H1 (cell line): ENCODE results near the gene PIGT. TPM values are rescaled to one million over a fixed set of nuclear protein-coding genes. Genes with fewer than 3 reads are reported as not detected.
A peak's percentile ranks its signal among the peaks of the same experiment; 100 is the strongest.

Experiments
- CTCF ChIA-PET: fragments of 300-600 bp; sonication (Branson Sonifier 250); formaldehyde crosslinking; loops from one replicate; lab custom pipeline; 2021; ENCODE audit not compliant: partially characterized antibody; lab: Charles Lee
- POLR2A ChIA-PET: fragments of 300-600 bp; sonication (Branson Sonifier 250); formaldehyde crosslinking; loops from one replicate; lab custom pipeline; 2021; ENCODE audit warnings: inconsistent platforms; ENCODE audit not compliant: partially characterized antibody; lab: Charles Lee
- DNase-seq, 2 experiments: peaks; one replicate each; pipeline versions ENCODE4 v3.0.0 to v3.0.0-alpha.2; 2010 to 2022; ENCODE audit warnings: low spot score in 2 of 2, low read depth in 1 of 2, mixed read lengths in 1 of 2
- FAIRE-seq: peaks from 2 replicates; lab custom pipeline; 2011; peaks lifted over from hg19 to GRCh38; lab: Jason Lieb, UNC
- H2AFZ ChIP-seq: 2 replicates; pipeline ENCODE4 v1.8.1; 2012; ENCODE audit warnings: low read length, inconsistent platforms
- H2AK5ac ChIP-seq: 2 replicates; pipeline ENCODE4 v1.6.1; 2013; ENCODE audit warnings: low read depth, low read length
- H2BK120ac ChIP-seq: replicated peaks from 2 replicates; pipeline ENCODE3; 2013; ENCODE audit warnings: low read depth, low read length, inconsistent platforms
- H2BK12ac ChIP-seq: 2 replicates; pipeline ENCODE4 v1.6.1; 2013; ENCODE audit warnings: low read depth, low read length
- H2BK15ac ChIP-seq: 2 replicates; pipeline ENCODE4 v1.6.1; 2013; ENCODE audit warnings: low read length
- H2BK20ac ChIP-seq: 2 replicates; pipeline ENCODE4 v1.6.1; 2013; ENCODE audit warnings: low read length
- H2BK5ac ChIP-seq: 2 replicates; pipeline ENCODE4 v1.6.1; 2013; ENCODE audit warnings: low read depth, low read length
- H3K14ac ChIP-seq: 2 replicates; pipeline ENCODE4 v1.6.1; 2013; ENCODE audit warnings: inconsistent platforms; ENCODE audit not compliant: insufficient read length
- H3K18ac ChIP-seq: 2 replicates; pipeline ENCODE4 v1.6.1; 2013; ENCODE audit warnings: low read length; ENCODE audit errors: extremely low read depth
- H3K23ac ChIP-seq: 2 replicates; pipeline ENCODE4 v1.6.1; 2013; ENCODE audit warnings: inconsistent platforms; ENCODE audit not compliant: insufficient read length
- H3K23me2 ChIP-seq: 2 replicates; pipeline ENCODE4 v1.6.1; 2013; ENCODE audit warnings: low read depth, low read length
- H3K27ac ChIP-seq: 2 replicates; pipeline ENCODE4 v1.6.1; 2011; ENCODE audit warnings: low read depth, low read length, inconsistent platforms
- H3K27me3 ChIP-seq, 4 experiments: replicated peaks in 1 of 4; 1 replicate in 1 of 4; 2 replicates in 3 of 4; pipeline versions ENCODE4 v1.6.1 to v1.8.1; 2011 to 2013; ENCODE audit warnings: low read length in 3 of 4, mild to moderate bottlenecking in 3 of 4, inconsistent platforms in 2 of 4, mixed read lengths in 2 of 4, moderate library complexity in 1 of 4; ENCODE audit not compliant: control insufficient read depth in 3 of 4, insufficient read depth in 3 of 4; ENCODE audit errors: extremely low read depth in 1 of 4
- H3K36me3 ChIP-seq, 4 experiments: 2 replicates each; pipeline versions ENCODE4 v1.6.1 to v1.8.1; 2011 to 2013; ENCODE audit warnings: mild to moderate bottlenecking in 4 of 4, low read length in 3 of 4, moderate library complexity in 2 of 4, control low read depth in 1 of 4, inconsistent platforms in 1 of 4; ENCODE audit not compliant: insufficient read depth in 4 of 4, control insufficient read depth in 2 of 4
- H3K4ac ChIP-seq: replicated peaks from 2 replicates; pipeline ENCODE3; 2013; ENCODE audit warnings: low read length, low read depth, mixed read lengths, inconsistent platforms; ENCODE audit not compliant: insufficient read length
- H3K4me1 ChIP-seq, 4 experiments: replicated peaks in 1 of 4; 1 replicate in 1 of 4; 2 replicates in 3 of 4; pipeline versions ENCODE4 v1.6.1 to v1.8.1; 2011 to 2013; ENCODE audit warnings: low read length in 3 of 4, inconsistent platforms in 2 of 4, mixed read lengths in 1 of 4; ENCODE audit not compliant: insufficient read depth in 4 of 4, control insufficient read depth in 3 of 4
- H3K4me2 ChIP-seq, 2 experiments: 2 replicates each; pipeline versions ENCODE4 v1.6.1 to v1.8.1; 2011 to 2013; ENCODE audit warnings: low read depth in 2 of 2, low read length in 2 of 2, control low read depth in 1 of 2, inconsistent platforms in 1 of 2, mild to moderate bottlenecking in 1 of 2; ENCODE audit not compliant: insufficient read depth in 1 of 2
- H3K4me3 ChIP-seq, 4 experiments: fragments of 200-600, 300-600 bp in 1 of 4; sonication (generic), shearing (Covaris generic), sonication (Bioruptor Twin) in 1 of 4; 2 replicates each; pipeline versions ENCODE4 v1.5.1 to v1.8.1; 2011 to 2016; ENCODE audit warnings: low read length in 4 of 4, low read depth in 3 of 4, control low read depth in 2 of 4, inconsistent platforms in 2 of 4, mild to moderate bottlenecking in 2 of 4, mixed read lengths in 1 of 4, moderate library complexity in 1 of 4; ENCODE audit not compliant: insufficient read depth in 2 of 4; ENCODE audit errors: extremely low read depth in 1 of 4
- H3K56ac ChIP-seq: replicated peaks from 2 replicates; pipeline ENCODE3; 2013; ENCODE audit warnings: low read depth, mild to moderate bottlenecking, mixed read lengths, low read length, inconsistent platforms; ENCODE audit not compliant: insufficient read length
- H3K79me1 ChIP-seq: 2 replicates; pipeline ENCODE4 v1.6.1; 2013; ENCODE audit warnings: low read depth, low read length, control low read depth
- H3K79me2 ChIP-seq, 2 experiments: 2 replicates each; pipeline versions ENCODE4 v1.6.1 to v1.8.1; 2012 to 2013; ENCODE audit warnings: low read length in 2 of 2, mild to moderate bottlenecking in 2 of 2, inconsistent platforms in 1 of 2; ENCODE audit not compliant: insufficient read depth in 2 of 2, control insufficient read depth in 1 of 2
- H3K9ac ChIP-seq, 4 experiments: replicated peaks in 1 of 4; 1 replicate in 1 of 4; 2 replicates in 3 of 4; pipeline versions ENCODE4 v1.6.1 to v1.8.1; 2011 to 2013; ENCODE audit warnings: low read depth in 3 of 4, low read length in 3 of 4, control low read depth in 2 of 4, mild to moderate bottlenecking in 2 of 4, moderate library complexity in 2 of 4, inconsistent platforms in 1 of 4; ENCODE audit errors: extremely low read depth in 1 of 4
- H3K9me3 ChIP-seq, 2 experiments: 2 replicates each; pipeline versions ENCODE4 v1.6.1 to v1.8.1; 2012 to 2013; ENCODE audit warnings: mild to moderate bottlenecking in 2 of 2, moderate library complexity in 2 of 2, control low read depth in 1 of 2, inconsistent platforms in 1 of 2, low read depth in 1 of 2, low read length in 1 of 2, mixed read lengths in 1 of 2; ENCODE audit not compliant: insufficient read depth in 2 of 2
- H4K20me1 ChIP-seq, 2 experiments: replicated peaks in 1 of 2; 2 replicates each; pipeline versions ENCODE3 to v1.8.1; 2011 to 2013; ENCODE audit warnings: inconsistent platforms in 2 of 2, low read length in 2 of 2, mild to moderate bottlenecking in 1 of 2; ENCODE audit not compliant: insufficient read depth in 2 of 2, control insufficient read depth in 1 of 2
- H4K5ac ChIP-seq: 2 replicates; pipeline ENCODE4 v1.6.1; 2013; ENCODE audit warnings: low read length, low read depth, mixed read lengths, inconsistent platforms; ENCODE audit not compliant: insufficient read length
- H4K8ac ChIP-seq: 2 replicates; pipeline ENCODE4 v1.8.0; 2013; ENCODE audit warnings: mild to moderate bottlenecking, moderate library complexity, low read length, inconsistent platforms; ENCODE audit not compliant: insufficient read depth; ENCODE audit errors: extremely low read depth
- H4K91ac ChIP-seq: replicated peaks from 2 replicates; pipeline ENCODE3; 2013; ENCODE audit warnings: low read length, mixed read lengths, inconsistent platforms; ENCODE audit not compliant: insufficient read length
- HDAC2 ChIP-seq, 2 experiments: fragments of 300-600 bp in 1 of 2; sonication (generic) in 1 of 2; IDR thresholded peaks; 2 replicates each; pipeline ENCODE4 v1.6.1; 2011 to 2012; ENCODE audit warnings: low read depth in 2 of 2, low read length in 2 of 2, mild to moderate bottlenecking in 2 of 2, moderate library complexity in 2 of 2, borderline replicate concordance in 1 of 2, inconsistent platforms in 1 of 2
- RAD21 ChIP-seq, 2 experiments: IDR thresholded peaks in 1 of 2; conservative IDR thresholded peaks in 1 of 2; 2 replicates each; pipeline ENCODE4 v1.6.1; 2011; ENCODE audit warnings: low read depth in 2 of 2, low read length in 2 of 2, improper control_type of control experiment in 1 of 2, inconsistent platforms in 1 of 2, mild to moderate bottlenecking in 1 of 2, moderate library complexity in 1 of 2
- RXRA ChIP-seq: IDR thresholded peaks from 2 replicates; pipeline ENCODE4 v1.6.1; 2011; ENCODE audit warnings: low read depth, mild to moderate bottlenecking, low read length, moderate library complexity; ENCODE audit not compliant: insufficient read depth
- SAP30 ChIP-seq: fragments of 300-600 bp; sonication (generic); IDR thresholded peaks from 2 replicates; pipeline ENCODE4 v1.7.1; 2012; ENCODE audit warnings: low read length, moderate library complexity, mild to moderate bottlenecking, inconsistent platforms; ENCODE audit not compliant: insufficient read depth, insufficient replicate concordance
- SIN3A ChIP-seq, 2 experiments: IDR thresholded peaks in 1 of 2; conservative IDR thresholded peaks in 1 of 2; 2 replicates each; pipeline ENCODE4 v1.6.1; 2011 to 2012; ENCODE audit warnings: low read length in 2 of 2, improper control_type of control experiment in 1 of 2, low read depth in 1 of 2, mild to moderate bottlenecking in 1 of 2
- SIX5 ChIP-seq: IDR thresholded peaks from 2 replicates; pipeline ENCODE4 v1.6.1; 2011; ENCODE audit warnings: mild to moderate bottlenecking, low read depth, low read length
- TCF12 ChIP-seq: IDR thresholded peaks from 2 replicates; pipeline ENCODE4 v1.6.1; 2011; ENCODE audit warnings: low read depth, mild to moderate bottlenecking, low read length
- WGBS, 2 experiments: shearing (Covaris generic) in 1 of 2; methylation state at CpG; one replicate each; pipeline versions ENCODE4 v1.1.6 to v1.1.7; 2013 to 2015; ENCODE audit warnings: low lambda C conversion rate in 2 of 2, mixed read lengths in 2 of 2, inconsistent platforms in 1 of 2, low coverage in 1 of 2, missing lambda C conversion rate in 1 of 2; ENCODE audit not compliant: insufficient replicate concordance in 2 of 2, insufficient coverage in 1 of 2, insufficient read length in 1 of 2; ENCODE audit errors: extremely low coverage in 1 of 2, missing lambda C conversion rate in 1 of 2; 5-methylcytosine and 5-hydroxymethylcytosine counted together
- polyA plus RNA-seq, 7 experiments: library from polyadenylated mRNA; depleted of rRNA in 3 of 7; stranded (reverse) in 5 of 7; unstranded in 2 of 7; fragments of >200 nt in 5 of 7; fragments of 200-250 nt in 2 of 7; gene quantifications; 1 replicate in 5 of 7; 2 replicates in 1 of 7; 4 replicates in 1 of 7; pipeline versions ENCODE4 v1.2.1 to v1.2.3, GENCODE V29; 2011 to 2013; ENCODE audit warnings: missing spikeins in 2 of 7, mixed read lengths in 2 of 7
- total RNA-seq: library from RNA; stranded (reverse); fragmentation: NEBNext Ultra II Directional; extraction: Animal tissue kit (Norgen Biotek cat#: 25700); gene quantifications from 2 replicates; pipeline ENCODE4 v1.2.1, GENCODE V29; 2021
- TF ChIP-seq, protein P1 (sequence below), 3 experiments: IDR thresholded peaks; 1 replicate in 2 of 3; 2 replicates in 1 of 3; pipeline versions ENCODE4 v1.5.1 to v1.6.1; 2011; ENCODE audit warnings: low read length in 3 of 3, mild to moderate bottlenecking in 3 of 3, inconsistent platforms in 2 of 3, low read depth in 1 of 3, moderate library complexity in 1 of 3; ENCODE audit not compliant: insufficient read depth in 1 of 3; ENCODE audit errors: control extremely low read depth in 1 of 3

PIGT gene
- total and polyA plus RNA-seq, 2 of the 8 experiments (the other 6 are each of a cell fraction or from before 2014, with no cell fraction given): 66.0 to 89.7 TPM

DNA sequence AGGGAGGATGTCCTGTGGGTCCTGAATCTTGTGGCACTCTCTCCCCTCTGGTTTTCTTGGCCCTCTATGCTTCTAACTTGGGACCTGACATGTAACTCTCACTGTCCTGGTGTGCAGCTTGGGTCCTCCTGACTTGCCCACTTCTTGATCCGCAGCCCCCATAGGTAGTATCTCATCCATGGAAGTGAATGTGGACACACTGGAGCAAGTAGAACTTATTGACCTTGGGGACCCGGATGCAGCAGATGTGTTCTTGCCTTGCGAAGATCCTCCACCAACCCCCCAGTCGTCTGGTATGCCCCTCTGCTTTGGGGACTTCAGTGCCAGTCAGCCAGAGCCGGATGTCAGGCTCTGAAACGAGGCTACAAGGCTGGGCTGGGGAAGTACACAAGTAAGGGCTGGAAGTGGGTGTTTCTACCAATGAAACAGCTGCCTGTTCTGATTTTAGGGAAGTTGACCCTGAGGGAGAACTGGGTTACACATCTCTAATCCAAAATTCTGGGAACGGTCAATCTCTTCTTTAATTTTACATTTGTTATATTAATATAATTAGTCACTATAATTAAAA lies 7.2 kb upstream of the PIGT start:
- Histone ChIP-seq H3K4ac (no peak overlapping the region), H3K18ac (no peak overlapping the region), H4K20me1 (peaks cover 4 to 5% of the 10 kb centered on the region in 2 experiments), H3K4me3 (no peak overlapping the region), H2BK120ac (no peak overlapping the region), H2AK5ac (no peak overlapping the region), H3K27ac (no peak overlapping the region), H4K8ac (peak overlapping the region; percentile 7; the same call in 1 of the 2 replicates), H2BK12ac (no peak overlapping the region), H3K9ac (no peak overlapping the region), H3K23me2 (peaks cover 21% of the 10 kb centered on the region), H2AFZ (no peak overlapping the region), H3K4me2 (no peak overlapping the region; a peak in 1 of 4 replicates), H4K91ac (no peak overlapping the region), H2BK20ac (no peak overlapping the region), H2BK15ac (no peak overlapping the region), H3K56ac (no peak overlapping the region), H2BK5ac (no peak overlapping the region), H3K23ac (no peak overlapping the region), H3K14ac (no peak overlapping the region), H4K5ac (no peak overlapping the region), H3K9me3 (no peaks in the 10 kb centered on the region), H3K27me3 (peaks cover 2 to 20% (median 10%) of the 10 kb centered on the region in 4 experiments; a peak in 6 of 7 replicates), H3K79me1 (no peaks in the 10 kb centered on the region), H3K4me1 (peaks cover 0 to 8% (median 3%) of the 10 kb centered on the region in 4 experiments; a peak in 4 of 7 replicates), H3K79me2 (peaks cover 0 to 9% of the 10 kb centered on the region in 2 experiments; a peak in 1 of 4 replicates), H3K36me3 (peaks cover 5 to 15% (median 13%) of the 10 kb centered on the region in 4 experiments)
- CTCF ChIA-PET: interaction anchor here (1.3 to 12.6 kb wide), 5 partner anchors 9 to 68 kb away, joined by 3 to 127 read pairs (median 4); partner anchors contain the start of gene TP53TG5
- WGBS, 2 experiments: 93% methylated on average over 7 of the region's 7 CpGs; no CpG with 5 or more reads in 1 of the 2 experiments
- DNase-seq (no peak), FAIRE-seq (no peak)
- POLR2A ChIA-PET: interaction anchor here (1.2 to 5.7 kb wide), 5 partner anchors 9 to 35 kb away, joined by 3 to 71 read pairs (median 3); partner anchors contain the start of gene PIGT
- no peak for TF ChIP-seq RAD21 (IDR thresholded peaks at IDR 0.05 in 1 of 2, conservative IDR thresholded peaks at IDR 0.05 in 1 of 2; ENCODE audit: low read depth in 2 of 2, low read length in 2 of 2)
- TF ChIP-seq TCF12: no peak
- TF ChIP-seq HDAC2 (IDR thresholded peaks at IDR 0.05; ENCODE audit: borderline replicate concordance in 1 of 2, low read depth in 2 of 2, low read length in 2 of 2): no peak
- TF ChIP-seq SIX5: no peak
- TF ChIP-seq SIN3A (conservative IDR thresholded peaks at IDR 0.05 in 1 of 2, IDR thresholded peaks at IDR 0.05 in 1 of 2; ENCODE audit: low read depth in 1 of 2, low read length in 2 of 2): no peak
- TF ChIP-seq, protein P1, sequence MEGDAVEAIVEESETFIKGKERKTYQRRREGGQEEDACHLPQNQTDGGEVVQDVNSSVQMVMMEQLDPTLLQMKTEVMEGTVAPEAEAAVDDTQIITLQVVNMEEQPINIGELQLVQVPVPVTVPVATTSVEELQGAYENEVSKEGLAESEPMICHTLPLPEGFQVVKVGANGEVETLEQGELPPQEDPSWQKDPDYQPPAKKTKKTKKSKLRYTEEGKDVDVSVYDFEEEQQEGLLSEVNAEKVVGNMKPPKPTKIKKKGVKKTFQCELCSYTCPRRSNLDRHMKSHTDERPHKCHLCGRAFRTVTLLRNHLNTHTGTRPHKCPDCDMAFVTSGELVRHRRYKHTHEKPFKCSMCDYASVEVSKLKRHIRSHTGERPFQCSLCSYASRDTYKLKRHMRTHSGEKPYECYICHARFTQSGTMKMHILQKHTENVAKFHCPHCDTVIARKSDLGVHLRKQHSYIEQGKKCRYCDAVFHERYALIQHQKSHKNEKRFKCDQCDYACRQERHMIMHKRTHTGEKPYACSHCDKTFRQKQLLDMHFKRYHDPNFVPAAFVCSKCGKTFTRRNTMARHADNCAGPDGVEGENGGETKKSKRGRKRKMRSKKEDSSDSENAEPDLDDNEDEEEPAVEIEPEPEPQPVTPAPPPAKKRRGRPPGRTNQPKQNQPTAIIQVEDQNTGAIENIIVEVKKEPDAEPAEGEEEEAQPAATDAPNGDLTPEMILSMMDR (IDR thresholded peaks at IDR 0.05; ENCODE audit: control extremely low read depth in 1 of 3, insufficient read depth in 1 of 3, low read depth in 1 of 3, low read length in 3 of 3): no peak
- TF ChIP-seq SAP30: no peak
- no peak for TF ChIP-seq RXRA
